SH-SY5Y (cell line): ENCODE data around the gene CTXN2.

Experiments
- GATA2 ChIP-seq: IDR thresholded peaks from 2 replicates; pipeline ENCODE4 v1.6.1; 2011; ENCODE audit warnings: mild to moderate bottlenecking, low read depth, low read length
- GATA3 ChIP-seq: IDR thresholded peaks from 2 replicates; pipeline ENCODE4 v1.6.1; 2011; ENCODE audit warnings: low read depth, mild to moderate bottlenecking, low read length, moderate library complexity

CTXN2 gene

DNA sequence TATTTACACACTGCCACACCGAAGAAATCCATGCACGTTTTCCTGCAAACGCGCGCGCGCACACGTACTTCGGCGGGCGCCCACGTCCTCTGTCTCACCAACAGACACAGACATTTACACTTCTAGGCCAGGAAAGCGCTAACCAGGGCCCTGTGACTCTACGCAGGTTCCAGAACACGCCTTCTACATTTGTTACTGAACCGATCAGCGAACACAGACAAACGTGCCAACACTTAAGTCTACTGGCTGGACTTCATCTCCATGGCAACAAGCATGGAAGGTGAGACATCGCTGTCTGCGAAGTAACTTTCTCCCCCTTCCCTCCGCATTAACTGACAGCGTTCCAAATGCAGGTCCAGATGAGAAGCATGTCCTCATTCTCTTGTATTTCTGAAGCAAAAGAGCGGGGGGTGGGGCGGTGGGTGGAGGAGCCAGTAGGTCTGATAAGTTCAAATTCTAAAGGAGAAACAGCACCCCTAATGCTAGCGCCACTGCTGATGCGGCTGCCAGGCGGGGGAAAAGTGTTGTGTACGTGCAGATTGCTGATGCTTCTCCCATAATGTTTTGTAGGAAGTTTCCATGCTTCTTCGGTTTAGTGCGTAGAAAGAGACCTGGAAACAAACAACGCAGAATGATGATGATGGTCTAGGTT lies at the start of gene CTXN2:
TSS of gene CTXN2 (plus strand) at position 92 of the 652 bp plus-strand sequence. CDS start 9,636 bp downstream, outside the sequence.
- TF ChIP-seq GATA3 (no peak), GATA2 (no peak)

DNA sequence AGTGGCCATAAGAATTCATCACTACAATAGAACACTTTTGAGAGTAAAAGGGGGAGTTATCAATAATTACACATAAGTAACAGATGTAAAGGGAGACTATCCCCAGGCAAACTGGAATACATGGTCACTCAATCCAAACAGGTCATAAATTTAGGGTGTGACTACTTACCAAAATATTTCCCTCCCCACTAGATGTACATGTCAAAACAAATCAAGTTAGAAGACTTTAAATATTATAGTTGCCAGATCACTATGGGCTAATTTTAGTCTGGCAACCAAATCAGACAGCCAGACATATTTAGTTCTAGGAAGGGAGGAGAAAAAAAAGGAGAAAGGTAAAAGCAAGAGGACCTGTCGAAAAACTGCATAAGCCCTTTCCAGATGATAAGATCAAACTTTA lies 47.6 kb upstream of the CTXN2 start:
- TF ChIP-seq GATA3 = no peak
- no peak for TF ChIP-seq GATA2

DNA sequence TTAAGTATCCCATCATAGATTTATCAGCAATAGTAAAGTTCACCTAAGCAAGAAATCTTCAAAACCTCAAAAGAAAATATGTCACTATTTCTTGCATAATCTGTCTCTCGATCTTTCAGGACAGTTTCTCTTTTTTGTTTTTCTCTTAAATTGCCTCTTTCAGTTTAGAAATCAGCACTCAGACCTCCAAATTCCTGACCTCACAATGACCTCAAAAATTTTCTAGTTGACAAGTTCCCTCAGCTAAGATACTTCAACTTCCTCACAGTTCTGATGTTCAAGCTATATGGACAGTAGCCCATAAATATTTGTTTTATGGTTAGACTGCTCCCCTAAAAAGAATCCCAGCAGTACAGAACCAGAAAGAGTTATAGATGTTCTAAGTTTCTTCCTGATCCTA lies 46.6 kb upstream of the CTXN2 start:
- TF ChIP-seq GATA3 (no peak), GATA2 (no peak)

DNA sequence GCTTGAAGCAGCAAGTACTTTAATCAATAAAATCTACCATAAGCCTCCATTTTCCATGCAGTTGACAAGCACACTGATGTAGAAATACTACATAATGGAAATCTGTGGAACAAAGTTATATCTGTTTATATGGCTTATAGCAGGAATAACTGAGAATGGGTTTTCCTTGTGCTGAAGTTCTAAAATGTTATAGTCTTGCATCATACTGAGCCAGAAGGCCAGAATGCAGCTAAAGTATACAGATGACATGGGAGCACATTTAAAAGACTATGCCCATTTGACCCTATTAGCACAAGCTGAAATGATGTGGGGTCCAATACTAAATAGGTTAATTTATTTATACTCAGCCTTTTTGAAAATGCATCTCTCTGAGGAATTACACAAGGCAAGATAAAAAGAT lies 45.5 kb upstream of the CTXN2 start:
- TF ChIP-seq GATA3 (no peak), GATA2 (no peak)

DNA sequence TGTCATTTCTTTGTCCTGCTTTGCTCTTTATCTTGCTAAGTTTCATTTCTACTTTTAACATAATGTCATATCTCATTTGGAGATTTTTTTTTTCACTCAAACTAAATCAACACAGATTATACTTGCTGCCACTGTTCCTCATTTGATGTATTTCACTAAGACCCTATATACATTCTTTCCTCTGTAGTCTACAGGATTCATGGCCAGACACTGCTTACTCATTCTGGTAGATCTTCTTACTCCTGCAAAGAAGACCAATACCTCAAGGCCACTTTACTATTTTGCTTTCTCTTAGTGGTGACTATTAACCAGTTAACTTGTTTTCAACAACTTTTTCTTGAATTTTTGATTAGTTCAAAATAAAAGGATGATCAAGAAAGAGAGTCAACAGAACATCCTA lies 44.1 kb upstream of the CTXN2 start:
- TF ChIP-seq GATA3 = no peak

DNA sequence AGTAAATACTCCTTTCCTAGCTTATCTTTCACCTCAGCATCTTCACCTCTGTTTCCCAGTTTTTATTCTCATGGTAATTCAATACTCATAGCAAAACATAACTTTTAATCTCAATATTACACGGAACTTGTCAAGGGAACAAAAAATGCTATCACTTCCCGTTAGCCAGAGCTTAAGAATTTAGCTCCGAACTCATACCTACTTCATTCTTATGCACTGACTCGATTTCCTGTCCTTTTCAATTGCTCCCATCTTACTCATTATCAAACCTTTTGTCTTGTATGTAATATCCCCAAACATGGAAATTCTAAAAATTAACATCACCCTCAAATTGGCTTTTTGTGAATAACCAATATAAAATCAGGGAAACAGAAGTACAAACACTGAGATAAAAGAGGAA lies 41.6 kb upstream of the CTXN2 start:
- TF ChIP-seq GATA3 (no peak), GATA2 (no peak)

DNA sequence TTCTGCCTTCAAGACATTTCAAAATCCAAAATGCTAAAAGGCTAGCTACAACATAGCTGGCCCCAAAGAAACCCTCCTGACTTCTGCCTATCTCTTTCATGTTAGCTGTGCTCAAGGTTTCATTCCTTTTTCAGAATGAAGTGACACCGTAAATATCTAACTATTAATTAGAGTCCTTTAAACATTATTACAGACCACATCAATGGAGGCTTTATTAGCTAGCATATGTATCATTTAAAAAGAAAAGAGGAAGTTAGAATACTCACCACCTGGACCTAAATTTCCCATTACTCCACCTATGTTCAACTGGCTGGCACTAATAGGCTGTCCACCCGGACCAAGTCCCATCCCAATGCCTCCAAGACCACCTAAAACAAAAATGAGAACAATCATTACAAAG lies 37.9 kb upstream of the CTXN2 start:
- TF ChIP-seq GATA3 = no peak

DNA sequence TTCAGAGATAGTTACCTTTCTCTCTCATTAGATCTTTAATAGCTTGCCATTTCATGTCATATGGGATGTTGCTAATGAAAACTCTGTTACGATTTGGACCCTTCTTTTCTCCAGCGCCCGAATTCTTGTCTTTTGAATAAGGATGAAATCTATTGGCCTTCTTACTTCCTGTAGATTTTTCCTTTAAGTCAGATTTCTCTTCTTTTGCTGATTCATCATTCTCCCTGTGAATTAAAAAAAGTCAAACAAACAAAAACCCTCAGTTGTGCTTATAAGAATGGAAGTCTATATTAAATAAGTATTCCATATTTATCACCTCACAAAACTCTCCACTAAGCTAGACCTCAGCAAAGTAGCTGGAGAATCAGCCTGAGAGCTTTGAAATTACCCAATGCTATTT lies 22.8 kb upstream of the CTXN2 start:
- no peak for TF ChIP-seq GATA3

DNA sequence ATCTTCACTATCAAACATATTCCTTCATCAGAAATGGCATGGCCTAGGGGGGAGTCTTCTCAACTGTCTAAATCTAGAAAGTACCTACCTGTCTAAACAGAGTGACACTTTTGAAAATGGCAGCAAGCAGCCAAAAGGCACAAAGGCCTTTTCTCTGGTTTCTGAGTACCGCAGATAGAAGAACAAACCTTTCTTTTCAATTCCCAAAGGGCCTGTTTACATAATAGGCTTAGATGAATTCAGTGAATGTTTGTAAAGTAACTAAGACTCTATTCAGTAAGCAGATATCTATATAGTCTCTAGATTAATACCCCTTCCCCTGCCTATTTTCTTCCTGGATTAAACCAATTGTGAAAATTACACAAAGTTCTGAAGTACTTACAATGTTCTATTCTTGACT lies 20.5 kb upstream of the CTXN2 start:
- TF ChIP-seq GATA2 = no peak
- no peak for TF ChIP-seq GATA3

DNA sequence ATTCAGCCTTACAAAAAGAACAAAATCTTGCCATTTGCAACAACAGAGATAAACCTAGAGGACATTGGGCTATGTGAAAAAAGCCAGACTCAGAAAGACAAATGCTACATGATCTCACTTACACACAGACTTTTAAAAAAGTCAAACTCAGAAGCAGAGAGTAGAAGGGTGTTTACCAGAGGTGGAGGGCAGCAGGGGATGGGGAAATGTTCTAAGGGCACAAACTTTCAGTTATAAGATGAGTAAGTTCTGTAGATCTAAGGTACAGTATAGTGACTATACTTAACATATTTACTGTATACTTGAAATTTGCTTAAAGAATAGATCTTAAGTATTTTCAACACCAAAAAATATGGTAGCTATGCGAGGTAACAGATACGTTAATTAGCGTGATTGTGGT lies 16.3 kb upstream of the CTXN2 start:
- no peak for TF ChIP-seq GATA3
- no peak for TF ChIP-seq GATA2

DNA sequence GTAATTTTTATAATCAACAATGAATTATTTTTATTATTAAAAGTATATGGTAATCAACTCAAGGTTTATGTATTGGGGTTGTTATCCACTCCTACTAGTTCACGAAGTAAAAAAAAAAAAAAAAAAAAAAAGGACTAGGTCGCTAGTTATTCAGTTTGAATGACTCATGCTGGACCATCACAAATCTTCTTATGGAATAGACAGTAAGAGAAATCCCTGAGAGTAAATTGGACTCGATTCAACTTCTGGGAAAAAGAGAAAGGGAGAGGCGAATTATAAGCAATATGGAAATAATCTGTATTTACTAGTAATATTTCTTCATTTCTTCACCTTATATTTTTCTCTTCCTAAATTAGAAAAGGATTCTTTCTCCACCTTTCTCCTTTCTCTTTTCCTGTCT lies 15.4 kb upstream of the CTXN2 start:
- no peak for TF ChIP-seq GATA2
- no peak for TF ChIP-seq GATA3

DNA sequence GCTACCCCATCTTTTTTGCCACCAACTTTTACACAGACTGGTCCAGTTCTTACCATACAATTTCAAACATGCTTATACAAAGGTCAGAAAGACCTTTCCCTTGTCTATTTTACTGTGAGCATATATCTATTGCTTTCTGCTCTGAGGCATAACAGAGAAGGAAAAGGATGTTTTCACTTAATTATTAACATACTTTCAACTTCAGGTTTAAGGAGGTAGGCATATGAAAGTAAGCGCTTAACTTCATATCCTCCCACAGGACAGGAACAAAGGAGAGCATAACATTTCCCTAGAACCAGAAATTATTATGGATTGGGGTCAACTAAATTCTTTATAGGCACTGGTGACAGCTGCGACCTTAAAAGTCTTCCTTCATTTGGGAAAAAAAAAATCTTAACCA lies 14.5 kb upstream of the CTXN2 start:
- no peak for TF ChIP-seq GATA3
- TF ChIP-seq GATA2 = no peak

DNA sequence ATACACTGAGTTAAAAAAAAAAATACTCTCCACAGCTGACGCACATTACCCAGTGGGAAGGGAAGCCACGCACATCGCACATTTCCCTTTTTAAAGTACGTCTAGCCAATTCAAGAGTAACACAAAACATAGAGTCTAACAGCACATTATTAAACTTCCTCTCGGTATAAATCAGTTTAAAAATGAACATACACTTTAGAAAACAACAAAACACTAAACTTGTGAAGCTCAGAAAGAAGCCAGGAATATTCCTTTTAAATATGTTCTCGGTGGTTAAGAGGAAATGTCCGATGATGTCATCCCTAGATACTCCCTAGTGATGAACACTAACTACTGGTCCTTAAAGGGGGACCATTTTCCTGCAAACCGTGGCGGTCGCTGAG lies 14.1 kb upstream of the CTXN2 start:
- TF ChIP-seq GATA2 (no peak), GATA3 (no peak)

DNA sequence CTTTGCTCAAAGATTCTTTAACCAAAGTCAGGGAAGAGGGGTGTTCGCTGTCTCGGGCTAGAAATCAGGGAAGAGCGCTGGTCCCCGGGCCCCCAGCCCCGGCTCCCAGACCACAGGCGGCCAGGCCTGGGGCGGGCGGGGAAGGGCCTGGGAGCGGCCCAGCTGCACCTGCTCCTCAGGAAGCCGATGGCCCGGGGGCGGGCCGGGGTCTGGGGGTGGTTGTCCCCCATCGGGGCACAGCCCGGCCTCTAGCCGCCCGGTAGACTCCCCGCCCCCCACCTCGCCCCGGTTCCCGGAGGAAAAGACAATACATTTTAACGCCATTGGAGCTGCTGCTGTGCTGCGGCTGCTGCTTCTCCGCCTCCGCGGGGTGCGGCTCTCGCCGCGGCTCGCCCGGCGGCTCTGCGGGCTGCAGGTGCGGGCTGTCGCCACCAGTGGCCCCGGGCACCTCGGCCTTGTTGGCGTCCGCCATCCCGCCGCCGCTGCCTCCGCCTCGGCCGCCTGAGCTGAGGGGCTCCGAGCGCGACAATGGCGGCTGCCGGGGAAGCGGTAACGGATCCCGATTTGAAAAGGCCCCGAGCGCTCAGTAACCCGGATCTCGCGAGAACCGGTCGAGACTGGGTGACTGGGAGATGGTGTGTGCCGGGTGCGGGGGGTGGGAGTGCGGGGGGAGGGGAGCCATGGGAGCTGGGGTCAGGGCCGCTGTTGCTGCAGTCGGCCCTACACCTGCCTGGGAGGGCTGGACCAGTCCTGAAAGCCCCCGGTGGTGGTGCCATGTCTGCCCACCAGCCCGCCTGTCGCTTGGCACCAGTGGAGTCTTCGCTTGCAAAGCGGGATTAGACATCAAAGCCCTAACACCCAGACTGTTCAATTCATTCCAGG lies 13.5 kb upstream of the CTXN2 start, which contains the start of gene MYEF2:
TSS of gene MYEF2 (minus strand) at position 530 of the 882 bp plus-strand sequence. CDS start at position 472, 58 bp downstream.
- no peak for TF ChIP-seq GATA2
- TF ChIP-seq GATA3 = no peak

DNA sequence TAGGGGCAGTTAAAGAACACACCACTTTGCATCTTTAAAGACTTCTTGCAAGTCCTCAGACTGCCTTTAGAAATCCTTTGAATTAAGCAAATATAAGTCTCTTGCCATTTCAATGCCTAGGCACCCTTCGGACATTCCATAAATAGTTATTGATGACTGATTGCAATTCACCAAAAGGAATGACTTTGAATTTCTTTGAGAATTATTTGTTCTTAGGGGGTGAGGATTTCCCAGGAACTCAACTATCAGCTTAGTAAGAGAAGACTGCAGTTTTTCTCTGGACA lies 12.9 kb upstream of the CTXN2 start:
- TF ChIP-seq GATA2 (no peak), GATA3 (no peak)
